Measurements from ENCODE around the gene LHPP. TPM values are rescaled to one million over a fixed set of nuclear protein-coding genes. Genes with fewer than 3 reads are reported as not detected.

LHPP gene
- total RNA-seq, 4 donors from 2014 or later = 12.3 to 25.0 (median 16.2) TPM

DNA sequence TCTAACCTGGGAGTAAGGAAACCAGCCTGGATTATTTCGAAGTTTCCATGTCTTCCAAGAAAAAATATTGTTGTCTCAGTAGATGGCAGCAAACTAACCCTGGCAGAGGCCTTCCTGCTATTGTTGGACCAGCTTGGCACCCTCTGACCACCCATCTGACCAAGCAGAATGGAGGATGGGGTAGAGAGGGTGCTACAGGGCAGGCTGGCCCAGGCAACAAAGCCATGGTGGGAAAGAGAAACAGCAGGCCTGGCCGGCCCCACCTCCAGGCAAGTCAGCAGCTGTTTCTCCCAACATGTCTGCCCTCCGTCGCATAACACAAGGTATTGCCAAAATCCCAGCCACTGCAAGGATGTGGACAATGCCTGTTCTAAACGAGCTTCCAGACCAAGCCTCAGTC is 187.6 kb downstream of the LHPP start:
- Histone ChIP-seq H3K4me1 (peaks cover 0 to 95% (median 34%) of the 10 kb centered on the region in 3 donors), H3K27me3 (no peaks in the 10 kb centered on the region), H3K36me3 (no peaks in the 10 kb centered on the region), H3K4me3 (no peak overlapping the region), H3K9me3 (no peaks in the 10 kb centered on the region), H3K27ac (peak overlapping the region in 3 of 4 donors; percentile 56 to 73 (median 72))
- WGBS, 2 donors (ENCODE audit: low coverage in 1 of 2) = 0% methylated on average over 1 of the region's 5 CpGs; no CpG with 5 or more reads in 1 of the 2 donors
- ATAC-seq = peak; percentile 34
- no peak for TF ChIP-seq EP300 (IDR thresholded peaks at IDR 0.05)
- TF ChIP-seq, protein P1, sequence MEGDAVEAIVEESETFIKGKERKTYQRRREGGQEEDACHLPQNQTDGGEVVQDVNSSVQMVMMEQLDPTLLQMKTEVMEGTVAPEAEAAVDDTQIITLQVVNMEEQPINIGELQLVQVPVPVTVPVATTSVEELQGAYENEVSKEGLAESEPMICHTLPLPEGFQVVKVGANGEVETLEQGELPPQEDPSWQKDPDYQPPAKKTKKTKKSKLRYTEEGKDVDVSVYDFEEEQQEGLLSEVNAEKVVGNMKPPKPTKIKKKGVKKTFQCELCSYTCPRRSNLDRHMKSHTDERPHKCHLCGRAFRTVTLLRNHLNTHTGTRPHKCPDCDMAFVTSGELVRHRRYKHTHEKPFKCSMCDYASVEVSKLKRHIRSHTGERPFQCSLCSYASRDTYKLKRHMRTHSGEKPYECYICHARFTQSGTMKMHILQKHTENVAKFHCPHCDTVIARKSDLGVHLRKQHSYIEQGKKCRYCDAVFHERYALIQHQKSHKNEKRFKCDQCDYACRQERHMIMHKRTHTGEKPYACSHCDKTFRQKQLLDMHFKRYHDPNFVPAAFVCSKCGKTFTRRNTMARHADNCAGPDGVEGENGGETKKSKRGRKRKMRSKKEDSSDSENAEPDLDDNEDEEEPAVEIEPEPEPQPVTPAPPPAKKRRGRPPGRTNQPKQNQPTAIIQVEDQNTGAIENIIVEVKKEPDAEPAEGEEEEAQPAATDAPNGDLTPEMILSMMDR (IDR thresholded peaks at IDR 0.05) = peak in 2 of 4 experiments; percentile 3 to 12

GRCh38 chr10:124650263-124650662 is 188.6 kb downstream of the LHPP start:
- ATAC-seq = no peak
- peaks cover 0 to 95% (median 35%) of the 10 kb centered on the region in 3 donors for H3K4me1 ChIP-seq
- no peaks in the 10 kb centered on the region for H3K27me3 ChIP-seq
- TF ChIP-seq POLR2AphosphoS5 (IDR thresholded peaks at IDR 0.05) (no peak), POLR2A (IDR thresholded peaks at IDR 0.05) (no peak), EP300 (IDR thresholded peaks at IDR 0.05) (no peak)
- TF ChIP-seq, protein P1 (IDR thresholded peaks at IDR 0.05) = no peak
- no peaks in the 10 kb centered on the region for H3K9me3 ChIP-seq
- WGBS, 2 donors (ENCODE audit: low coverage in 1 of 2) = 91 to 98% methylated on average over 8 to 11 of the region's 12 CpGs
- peak overlapping the region in 2 of 4 donors; percentile 56 to 72 for H3K27ac ChIP-seq
- H3K36me3 ChIP-seq = peaks cover 0 to 4% of the 10 kb centered on the region in 2 donors
- H3K4me3 ChIP-seq = no peak overlapping the region

GRCh38 chr10:124650820-124651401 is 189.3 kb downstream of the LHPP start:
- TF ChIP-seq, protein P1 (IDR thresholded peaks at IDR 0.05) = no peak
- TF ChIP-seq EP300 (IDR thresholded peaks at IDR 0.05) (no peak), POLR2A (IDR thresholded peaks at IDR 0.05) (no peak), POLR2AphosphoS5 (IDR thresholded peaks at IDR 0.05) (no peak)
- 87 to 95% methylated on average over 3 to 7 of the region's 13 CpGs for WGBS, 2 donors (ENCODE audit: low coverage in 1 of 2)
- H3K9me3 ChIP-seq = no peaks in the 10 kb centered on the region
- H3K4me1 ChIP-seq = peaks cover 0 to 95% (median 34%) of the 10 kb centered on the region in 3 donors
- no peak for ATAC-seq
- no peak overlapping the region for H3K4me3 ChIP-seq
- peak overlapping the region in 2 of 4 donors; percentile 7 to 72 for H3K27ac ChIP-seq
- H3K27me3 ChIP-seq = no peaks in the 10 kb centered on the region
- peaks cover 0 to 9% of the 10 kb centered on the region in 2 donors for H3K36me3 ChIP-seq

DNA sequence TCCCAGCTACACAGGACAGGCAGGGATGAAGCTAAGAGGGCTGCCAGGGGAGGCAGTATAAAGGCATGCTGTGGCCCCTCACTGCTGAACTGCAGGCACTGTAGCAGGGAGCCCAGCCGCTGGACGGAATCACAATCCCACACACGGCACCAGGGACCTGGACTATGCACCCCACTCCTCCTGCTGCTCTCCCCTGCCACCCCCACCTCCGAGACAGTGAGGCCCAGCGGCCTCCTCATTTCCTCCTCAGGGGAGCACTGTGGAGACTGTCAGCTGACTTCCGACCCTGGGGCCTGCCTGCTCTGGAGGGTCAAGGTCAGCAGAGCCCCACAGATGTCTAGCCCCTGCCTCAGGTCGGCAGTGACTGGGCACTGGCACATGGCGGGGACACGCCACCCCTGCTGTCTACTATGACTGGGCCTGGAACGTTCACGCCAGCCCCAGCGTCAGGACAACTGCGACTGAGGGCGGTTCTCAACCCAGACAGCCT is 189.8 kb downstream of the LHPP start:
- peaks cover 0 to 14% of the 10 kb centered on the region in 2 donors for H3K36me3 ChIP-seq
- H3K9me3 ChIP-seq = no peaks in the 10 kb centered on the region
- H3K27ac ChIP-seq = peak overlapping the region in 2 of 4 donors; percentile 7 to 9
- no peaks in the 10 kb centered on the region for H3K27me3 ChIP-seq
- H3K4me1 ChIP-seq = peaks cover 0 to 89% (median 31%) of the 10 kb centered on the region in 3 donors
- no peak overlapping the region for H3K4me3 ChIP-seq
- WGBS, 2 donors (ENCODE audit: low coverage in 1 of 2) = 100% methylated on average over 4 of the region's 14 CpGs; no CpG with 5 or more reads in 1 of the 2 donors
- no peak for ATAC-seq
- TF ChIP-seq, protein P1 (IDR thresholded peaks at IDR 0.05) = no peak
- TF ChIP-seq POLR2A (IDR thresholded peaks at IDR 0.05) = no peak
- no peak for TF ChIP-seq EP300 (IDR thresholded peaks at IDR 0.05)
- TF ChIP-seq POLR2AphosphoS5 (IDR thresholded peaks at IDR 0.05) = no peak

DNA sequence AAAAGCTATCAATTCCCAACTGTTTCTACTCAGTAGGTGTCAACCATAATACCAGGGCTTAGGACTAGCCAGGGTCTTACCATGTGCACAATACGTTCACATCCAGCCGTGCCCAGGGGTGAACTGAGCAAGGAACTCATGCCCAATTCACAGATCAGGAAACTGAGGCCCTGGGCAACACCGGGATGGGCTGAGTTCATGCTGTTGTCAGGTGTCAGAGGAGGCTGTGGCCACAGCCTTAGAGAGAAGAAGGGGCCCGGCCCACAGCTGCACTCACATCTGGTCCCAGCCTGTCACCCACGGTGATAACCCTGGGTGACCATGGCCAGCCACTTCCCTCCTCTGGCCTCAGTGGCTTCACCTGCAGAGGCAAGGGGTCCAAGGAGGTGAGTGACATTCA is 190.6 kb downstream of the LHPP start:
- H3K36me3 ChIP-seq = peaks cover 0 to 14% of the 10 kb centered on the region in 2 donors
- no peak for ATAC-seq
- peak overlapping the region in 1 of 4 donors; percentile 27 for H3K27ac ChIP-seq
- H3K27me3 ChIP-seq = no peaks in the 10 kb centered on the region
- H3K4me3 ChIP-seq = no peak overlapping the region
- H3K4me1 ChIP-seq = peaks cover 0 to 82% (median 27%) of the 10 kb centered on the region in 3 donors
- WGBS, 2 donors (ENCODE audit: low coverage in 1 of 2) = 90 to 93% methylated on average over 2 to 3 of the region's 5 CpGs
- no peaks in the 10 kb centered on the region for H3K9me3 ChIP-seq
- TF ChIP-seq EP300 (IDR thresholded peaks at IDR 0.05) = no peak
- TF ChIP-seq, protein P1 (IDR thresholded peaks at IDR 0.05) = no peak
- TF ChIP-seq POLR2A (IDR thresholded peaks at IDR 0.05) = no peak
- TF ChIP-seq POLR2AphosphoS5 (IDR thresholded peaks at IDR 0.05) = no peak
